OCI-LY3 (cell line): ENCODE measurements around the gene DPPA3.

Source experiments
- CTCF ChIP-seq: fragments of 200-600, 300-600 bp; sonication (generic); IDR thresholded peaks from 2 replicates; pipeline ENCODE4 v1.5.1; 2014; ENCODE audit warnings: antibody characterized with exemption, low read length, low read depth
- EZH2phosphoT487 ChIP-seq: fragments of 200-600 bp; shearing (Covaris generic); IDR thresholded peaks from 2 replicates; pipeline ENCODE4 v1.6.1; 2018; ENCODE audit warnings: antibody characterized with exemption, mixed run types, low read depth

DNA sequence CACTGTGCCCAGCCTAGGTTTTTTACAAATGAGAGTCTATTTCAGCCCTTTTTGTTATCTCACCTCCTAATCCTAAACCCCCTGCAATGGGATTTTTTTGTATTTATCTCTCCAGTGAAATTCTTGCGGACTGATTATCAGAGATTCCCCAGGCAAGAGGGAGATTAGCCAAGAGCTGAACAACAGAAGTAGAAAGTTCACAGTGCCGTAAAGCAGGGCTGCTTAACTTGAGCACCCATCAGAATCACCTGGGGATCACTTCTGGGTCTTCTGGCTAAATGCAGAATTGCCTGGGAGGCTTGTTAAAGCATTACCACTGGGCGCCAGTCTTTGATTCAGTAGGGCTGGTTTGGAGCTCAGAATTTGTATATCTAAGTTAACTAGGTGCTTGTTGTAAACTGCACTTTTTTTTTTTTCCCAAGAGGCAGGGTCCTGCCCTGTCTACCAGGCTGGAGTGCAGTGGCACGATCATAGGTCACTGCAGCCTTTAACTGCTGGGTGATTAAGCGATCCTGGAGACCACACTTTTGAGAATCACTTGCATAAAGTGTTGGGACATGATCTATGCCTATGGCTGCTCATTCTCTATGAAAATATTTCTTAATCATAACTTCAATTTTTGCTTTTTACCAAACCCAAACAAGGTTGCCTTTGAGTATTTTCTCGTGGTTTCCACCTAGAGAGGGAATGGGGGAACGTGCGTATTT lies 1.1 kb upstream of the DPPA3 start:
- TF ChIP-seq CTCF = no peak
- TF ChIP-seq EZH2phosphoT487 = no peak
